ENCODE measurements around the gene AFMID. TPM values are rescaled to one million over a fixed set of nuclear protein-coding genes. Genes with fewer than 3 reads are reported as not detected.

The AFMID gene
- total RNA-seq, 1 donor from 2014 or later, result 95.6 TPM

DNA sequence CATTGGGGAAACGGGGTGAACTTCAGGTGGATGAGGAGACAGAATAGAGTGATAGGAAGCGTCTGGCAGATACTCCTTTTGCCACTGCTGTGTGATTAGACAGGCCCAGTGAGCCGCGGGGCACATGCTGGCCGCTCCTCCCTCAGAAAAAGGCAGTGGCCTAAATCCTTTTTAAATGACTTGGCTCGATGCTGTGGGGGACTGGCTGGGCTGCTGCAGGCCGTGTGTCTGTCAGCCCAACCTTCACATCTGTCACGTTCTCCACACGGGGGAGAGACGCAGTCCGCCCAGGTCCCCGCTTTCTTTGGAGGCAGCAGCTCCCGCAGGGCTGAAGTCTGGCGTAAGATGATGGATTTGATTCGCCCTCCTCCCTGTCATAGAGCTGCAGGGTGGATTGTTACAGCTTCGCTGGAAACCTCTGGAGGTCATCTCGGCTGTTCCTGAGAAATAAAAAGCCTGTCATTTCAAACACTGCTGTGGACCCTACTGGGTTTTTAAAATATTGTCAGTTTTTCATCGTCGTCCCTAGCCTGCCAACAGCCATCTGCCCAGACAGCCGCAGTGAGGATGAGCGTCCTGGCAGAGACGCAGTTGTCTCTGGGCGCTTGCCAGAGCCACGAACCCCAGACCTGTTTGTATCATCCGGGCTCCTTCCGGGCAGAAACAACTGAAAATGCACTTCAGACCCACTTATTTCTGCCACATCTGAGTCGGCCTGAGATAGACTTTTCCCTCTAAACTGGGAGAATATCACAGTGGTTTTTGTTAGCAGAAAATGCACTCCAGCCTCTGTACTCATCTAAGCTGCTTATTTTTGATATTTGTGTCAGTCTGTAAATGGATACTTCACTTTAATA, 37.3 kb downstream of the AFMID start:
- no peak for DNase-seq

DNA sequence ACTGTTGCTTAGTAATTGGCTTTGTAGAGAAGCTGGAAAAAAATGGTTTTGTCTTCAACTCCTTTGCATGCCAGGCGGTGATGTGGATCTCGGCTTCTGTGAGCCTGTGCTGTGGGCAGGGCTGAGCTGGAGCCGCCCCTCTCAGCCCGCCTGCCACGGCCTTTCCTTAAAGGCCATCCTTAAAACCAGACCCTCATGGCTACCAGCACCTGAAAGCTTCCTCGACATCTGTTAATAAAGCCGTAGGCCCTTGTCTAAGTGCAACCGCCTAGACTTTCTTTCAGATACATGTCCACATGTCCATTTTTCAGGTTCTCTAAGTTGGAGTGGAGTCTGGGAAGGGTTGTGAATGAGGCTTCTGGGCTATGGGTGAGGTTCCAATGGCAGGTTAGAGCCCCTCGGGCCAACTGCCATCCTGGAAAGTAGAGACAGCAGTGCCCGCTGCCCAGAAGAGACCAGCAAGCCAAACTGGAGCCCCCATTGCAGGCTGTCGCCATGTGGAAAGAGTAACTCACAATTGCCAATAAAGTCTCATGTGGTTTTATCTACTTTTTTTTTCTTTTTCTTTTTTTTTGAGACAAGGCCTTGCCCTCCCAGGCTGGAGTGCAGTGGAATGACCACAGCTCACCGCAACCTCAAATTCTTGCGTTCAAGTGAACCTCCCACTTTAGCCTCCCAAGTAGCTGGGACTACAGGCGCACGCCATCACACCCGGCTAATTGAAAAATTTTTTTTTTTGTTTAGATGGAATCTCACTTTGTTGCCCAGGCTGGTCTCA, 38.1 kb downstream of the AFMID start:
- DNase-seq, result no peak

DNA sequence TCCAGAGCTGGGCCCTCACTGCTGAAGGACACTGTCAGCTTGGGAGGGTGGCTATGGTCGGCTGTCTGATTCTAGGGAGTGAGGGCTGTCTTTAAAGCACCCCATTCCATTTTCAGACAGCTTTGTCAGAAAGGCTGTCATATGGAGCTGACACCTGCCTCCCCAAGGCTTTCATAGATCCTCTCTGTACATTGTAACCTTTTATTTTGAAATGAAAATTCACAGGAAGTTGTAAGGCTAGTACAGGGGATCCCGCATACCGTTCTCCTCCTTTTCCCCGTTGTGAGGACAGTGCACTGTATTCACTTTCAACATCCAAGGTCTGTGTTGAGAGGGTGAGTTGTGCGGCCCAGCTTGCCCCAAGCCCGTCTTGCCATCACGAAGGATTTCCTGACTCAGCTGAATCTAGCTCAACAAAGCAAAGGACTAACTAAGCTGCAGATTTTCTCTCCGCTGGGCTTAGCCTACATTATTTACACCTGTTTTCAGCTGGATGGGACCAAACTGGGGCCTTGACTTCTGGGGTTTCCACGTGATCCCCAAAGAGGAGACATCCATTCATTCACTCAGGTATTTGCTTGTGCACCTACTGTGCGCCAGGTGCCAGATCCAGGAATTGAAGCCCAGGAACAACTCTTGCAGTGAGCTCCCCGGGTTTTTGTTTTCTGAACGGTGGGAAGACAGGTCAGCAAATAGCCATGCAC, 39.0 kb downstream of the AFMID start:
- DNase-seq, result peak; percentile 20

DNA sequence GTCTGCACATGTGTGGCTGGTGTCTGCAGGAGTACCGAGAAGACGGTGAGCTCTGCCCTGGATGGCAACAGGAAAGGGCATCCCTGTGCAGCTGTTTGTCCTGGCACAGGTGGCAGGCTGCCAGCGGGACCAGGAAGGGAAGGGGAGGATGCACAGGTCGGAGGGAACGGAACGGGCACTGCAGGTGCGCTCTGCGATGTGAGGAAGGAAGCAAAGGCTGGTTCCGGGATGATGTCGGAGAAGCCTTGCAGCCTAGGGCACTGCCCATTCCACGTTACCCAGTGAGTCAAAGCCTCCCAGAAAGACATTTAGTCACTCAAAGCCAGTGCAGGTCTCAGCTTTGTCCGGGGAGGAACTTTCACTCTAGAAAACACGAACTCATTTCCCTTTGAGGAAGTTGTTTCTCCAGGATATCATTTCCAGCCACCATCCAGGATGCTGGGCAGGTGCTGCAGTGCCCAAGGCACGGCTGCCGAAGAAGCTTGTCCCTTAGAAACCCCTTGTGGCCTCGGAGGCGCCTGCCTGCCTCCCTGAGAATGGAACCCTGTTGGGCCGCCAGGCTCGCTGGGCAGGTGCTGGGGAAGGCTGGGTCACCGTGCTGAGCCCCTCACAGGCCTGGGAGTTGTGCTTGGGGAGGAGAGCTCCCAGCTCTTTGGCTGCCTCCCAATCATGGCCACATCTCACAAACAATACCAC, 39.7 kb downstream of the AFMID start:
- peak; percentile 67 for DNase-seq

DNA sequence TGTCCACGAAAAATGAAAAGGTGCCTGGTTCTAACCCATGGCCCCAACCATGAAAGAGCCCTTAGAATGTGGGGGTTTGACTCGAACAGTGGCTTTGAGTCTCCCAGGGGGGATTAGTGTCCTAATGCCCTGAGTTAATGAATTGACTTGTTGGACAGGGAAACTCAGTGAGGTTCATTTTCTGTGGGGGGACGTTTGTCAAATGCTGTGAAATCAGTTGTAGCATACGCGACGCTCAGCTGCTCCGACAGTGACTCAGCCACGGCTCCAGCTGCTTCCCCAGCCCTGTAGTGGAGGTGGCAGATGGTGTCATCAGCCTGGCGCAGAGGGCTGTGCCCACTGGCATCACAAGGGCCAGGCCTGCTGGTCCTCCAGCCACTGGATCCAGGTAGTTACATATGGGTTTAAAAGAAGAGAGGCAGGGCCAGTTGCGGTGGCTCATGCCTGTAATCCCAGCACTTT, 40.3 kb downstream of the AFMID start:
- peak; percentile 52 for DNase-seq

DNA sequence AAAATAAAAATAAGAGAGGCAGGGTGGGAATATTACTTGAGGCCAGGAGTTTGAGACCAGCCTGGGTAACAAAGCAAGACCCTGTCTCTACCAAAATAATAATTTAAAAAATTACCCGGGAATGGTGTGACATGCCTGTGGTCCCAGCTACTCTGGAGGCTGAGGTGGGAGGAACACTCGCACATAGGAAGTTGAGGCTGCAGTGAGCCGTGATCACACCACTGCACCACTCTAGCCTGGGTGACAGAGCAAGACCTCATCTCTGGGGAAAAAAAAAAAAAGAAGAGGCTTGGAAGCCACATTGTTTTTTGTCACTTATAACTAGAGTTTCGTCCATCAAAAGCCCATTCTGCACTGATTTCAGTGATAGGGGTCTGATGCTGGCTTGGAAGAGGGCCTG, 41.0 kb downstream of the AFMID start:
- DNase-seq, result no peak

DNA sequence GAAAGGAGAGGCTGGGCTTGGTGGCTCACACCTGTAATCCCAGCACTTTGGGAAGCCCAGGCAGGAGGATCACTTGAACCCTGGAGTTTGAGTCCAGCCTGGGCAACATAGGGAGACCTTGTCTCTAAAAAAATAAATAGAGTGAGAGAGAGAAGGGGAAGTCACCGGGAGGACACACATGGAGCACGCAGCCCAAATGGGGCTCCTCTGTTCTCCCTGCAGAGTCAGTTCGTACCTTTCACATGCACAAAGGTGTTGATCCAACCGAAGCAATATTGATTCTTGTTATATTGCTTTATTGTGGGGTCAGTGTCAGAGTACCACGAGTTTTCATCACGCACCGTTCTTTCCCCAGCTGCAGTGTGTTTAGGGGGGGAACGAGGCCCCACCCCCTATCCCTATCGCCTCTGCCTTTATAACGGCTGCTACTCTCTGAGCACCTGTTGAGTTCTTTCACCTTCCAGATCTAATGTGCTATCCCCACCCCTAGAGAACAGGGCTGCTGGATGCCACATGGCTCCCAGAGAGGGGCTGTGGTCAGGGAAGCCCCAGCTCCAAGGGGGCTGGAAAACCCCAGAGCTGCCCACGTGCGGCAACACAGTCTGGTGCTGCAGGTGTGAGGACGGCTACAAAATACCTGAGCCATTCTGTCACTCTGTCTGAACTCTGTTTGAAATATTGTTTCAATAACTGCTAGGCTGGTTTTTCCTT, 43.2 kb downstream of the AFMID start:
- DNase-seq, result no peak

DNA sequence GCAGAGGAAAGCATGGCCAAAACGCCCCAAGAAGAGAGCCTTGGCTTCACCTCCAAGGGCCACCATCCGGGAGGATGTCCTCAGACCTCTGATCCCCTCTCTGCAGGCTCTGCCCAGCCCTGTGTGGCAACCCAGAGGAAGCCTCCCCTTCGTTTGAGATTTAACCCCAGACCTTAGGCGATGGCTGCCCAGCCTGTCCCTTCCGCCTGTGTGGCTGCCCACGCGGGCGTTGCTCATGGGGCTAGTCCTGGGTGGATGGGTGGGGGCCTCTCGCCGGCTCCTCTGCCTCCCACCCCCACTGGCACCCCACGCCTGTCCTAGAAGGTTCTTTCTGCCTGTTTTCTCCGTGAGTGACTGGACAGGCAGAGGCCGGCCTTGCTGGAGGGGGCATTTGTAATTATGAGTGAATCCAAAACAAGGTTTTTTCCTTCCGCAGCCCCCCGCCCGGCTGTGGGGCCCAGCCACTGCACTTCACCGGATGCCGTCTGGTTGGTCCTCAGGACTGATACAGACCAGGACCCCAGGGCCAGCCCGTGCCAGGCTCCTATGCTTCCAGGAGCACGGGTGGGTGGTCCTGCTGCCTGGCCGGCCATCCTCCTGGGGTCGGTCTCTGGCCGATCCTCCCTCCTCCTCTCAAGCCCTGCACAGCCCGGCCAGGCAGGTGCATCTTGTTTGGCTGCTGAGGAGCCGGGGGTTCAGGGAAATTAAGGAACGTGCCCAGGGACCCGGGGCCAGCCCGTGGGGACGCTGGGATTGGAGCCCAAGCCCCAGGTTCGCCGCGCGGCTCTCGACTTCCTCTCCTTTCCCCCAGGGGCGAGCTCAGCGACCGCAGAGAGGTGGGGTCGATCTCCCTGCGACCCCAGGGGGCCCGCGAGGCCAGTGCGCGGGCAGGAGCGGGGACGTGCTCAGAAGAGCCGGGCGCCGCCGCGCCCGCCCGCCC, 44.1 kb downstream of the AFMID start, which contains the start of gene TMEM235:
Gene TMEM235, plus strand, starts transcription at position 636 of the 940 bp plus-strand sequence. CDS start 393 bp downstream, outside the sequence.
- DNase-seq, result no peak

DNA sequence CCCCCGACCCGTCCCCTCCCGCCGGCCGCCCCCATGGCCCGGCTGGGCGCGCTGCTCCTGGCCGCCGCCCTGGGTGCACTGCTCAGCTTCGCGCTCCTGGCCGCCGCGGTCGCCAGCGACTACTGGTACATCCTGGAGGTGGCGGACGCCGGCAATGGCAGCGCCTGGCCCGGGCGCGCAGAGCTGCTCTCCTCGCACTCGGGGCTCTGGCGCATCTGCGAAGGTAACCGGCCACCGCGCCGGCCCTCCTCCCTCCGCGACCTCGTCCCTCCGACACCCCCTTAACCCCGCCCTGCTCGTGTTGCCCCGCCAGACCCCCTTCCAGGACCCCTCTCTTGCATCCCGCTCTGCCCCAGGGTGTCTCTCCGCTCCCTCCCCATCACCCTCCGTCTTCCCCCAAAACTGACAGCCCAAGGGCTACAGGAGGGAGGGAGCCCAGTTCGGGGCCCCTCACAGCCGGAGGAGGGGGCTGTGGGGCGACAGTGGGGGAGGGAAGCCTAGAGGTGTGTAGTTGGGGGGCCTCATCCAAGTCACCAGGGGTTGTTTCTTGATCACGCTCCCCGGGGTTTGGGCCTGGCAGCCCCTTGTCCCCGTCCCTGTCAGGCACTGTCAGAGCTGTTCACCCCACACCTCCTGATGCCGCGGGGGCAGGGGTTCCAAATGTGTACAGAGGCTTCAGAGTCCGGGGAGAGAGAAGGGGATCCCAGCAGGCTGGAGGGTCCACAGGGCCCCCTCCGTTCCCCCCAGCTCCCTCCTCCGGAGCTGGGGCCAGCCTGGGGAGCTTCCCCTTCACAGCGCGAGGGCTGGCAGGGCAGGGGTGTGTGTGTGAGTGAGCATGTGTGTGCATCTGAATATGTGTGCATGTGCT, 45.1 kb downstream of the AFMID start:
- DNase-seq, result peak; percentile 32

DNA sequence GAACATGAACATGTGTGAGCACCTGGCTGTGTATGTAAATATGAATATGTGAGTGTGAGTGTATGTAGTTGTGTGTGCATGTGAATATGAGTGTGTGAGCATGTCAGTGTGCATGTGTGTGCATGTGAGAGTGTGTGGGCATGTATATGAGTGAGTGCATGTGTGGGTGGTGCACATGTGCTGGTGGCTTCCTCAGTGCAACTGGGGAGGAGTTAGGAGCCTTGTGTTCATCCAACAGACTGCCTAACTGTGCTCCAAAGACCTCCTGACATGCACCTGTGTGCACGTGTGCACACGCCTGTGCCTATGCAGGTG, 45.7 kb downstream of the AFMID start:
- no peak for DNase-seq

DNA sequence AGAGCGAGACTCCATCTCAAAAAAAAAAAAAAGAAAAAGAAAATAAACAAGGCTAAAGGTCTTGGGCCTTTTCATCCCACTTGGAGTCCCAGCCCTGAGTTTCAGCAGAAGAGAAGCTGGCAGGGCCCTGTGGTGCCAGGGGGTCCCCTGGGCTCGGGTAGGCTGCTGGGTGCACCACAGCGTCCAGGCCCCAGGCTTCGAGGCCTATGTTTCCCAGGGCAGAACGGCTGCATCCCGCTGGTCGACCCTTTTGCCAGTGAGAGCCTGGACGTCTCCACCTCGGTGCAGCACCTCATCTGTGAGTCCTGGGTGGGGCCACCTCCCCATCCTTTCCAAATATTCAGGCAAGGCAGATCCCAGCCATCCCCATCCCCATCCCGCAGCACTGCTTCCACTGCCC, 46.5 kb downstream of the AFMID start:
- DNase-seq, result no peak

DNA sequence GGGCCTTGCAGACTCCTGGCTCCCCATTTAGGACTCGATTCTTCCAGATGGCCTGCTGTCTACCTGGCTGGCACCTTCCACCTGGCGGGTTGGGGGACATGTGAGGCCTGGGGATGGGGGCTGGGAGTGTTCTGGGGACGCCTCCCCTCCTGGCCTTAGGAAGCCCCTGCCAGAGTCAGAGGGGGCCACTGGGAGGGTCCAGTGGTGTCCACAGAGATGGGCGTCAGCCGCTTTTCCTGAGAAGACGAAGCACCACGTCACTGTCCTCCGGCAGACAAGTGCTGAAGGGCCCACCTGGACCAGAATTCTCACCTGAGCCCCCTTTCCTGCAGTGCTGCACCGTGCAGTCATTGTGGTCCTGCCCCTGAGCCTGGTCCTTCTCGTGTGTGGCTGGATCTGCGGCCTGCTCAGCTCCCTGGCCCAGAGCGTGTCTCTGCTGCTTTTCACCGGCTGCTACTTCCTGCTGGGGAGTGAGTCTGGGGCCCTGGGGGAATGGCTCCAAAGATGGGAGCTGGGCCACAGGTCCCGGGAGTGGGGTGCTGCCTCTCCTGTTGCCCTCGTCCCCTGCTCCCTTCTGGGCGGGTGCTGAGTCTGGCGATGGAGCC, 47.2 kb downstream of the AFMID start:
- DNase-seq, result no peak

DNA sequence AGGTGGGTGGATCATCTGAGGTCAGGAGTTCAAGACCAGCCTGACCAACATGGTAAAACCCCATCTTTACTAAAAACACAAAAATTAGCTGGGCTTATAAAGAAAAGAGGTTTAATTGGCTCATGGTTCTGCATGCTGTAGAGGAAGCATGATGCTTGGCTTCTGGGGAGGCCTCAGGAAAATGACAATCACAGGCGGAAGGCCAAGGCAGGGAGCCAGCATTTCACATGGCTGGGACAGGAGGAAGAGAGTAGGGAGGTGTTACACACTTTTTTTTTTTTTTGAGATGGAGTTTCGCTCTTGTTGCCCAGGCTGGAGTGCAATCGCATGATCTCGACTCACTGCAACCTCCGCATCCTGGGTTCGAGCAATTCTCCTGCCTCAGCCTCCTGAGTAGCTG, 47.9 kb downstream of the AFMID start:
- DNase-seq, result peak; percentile 76

DNA sequence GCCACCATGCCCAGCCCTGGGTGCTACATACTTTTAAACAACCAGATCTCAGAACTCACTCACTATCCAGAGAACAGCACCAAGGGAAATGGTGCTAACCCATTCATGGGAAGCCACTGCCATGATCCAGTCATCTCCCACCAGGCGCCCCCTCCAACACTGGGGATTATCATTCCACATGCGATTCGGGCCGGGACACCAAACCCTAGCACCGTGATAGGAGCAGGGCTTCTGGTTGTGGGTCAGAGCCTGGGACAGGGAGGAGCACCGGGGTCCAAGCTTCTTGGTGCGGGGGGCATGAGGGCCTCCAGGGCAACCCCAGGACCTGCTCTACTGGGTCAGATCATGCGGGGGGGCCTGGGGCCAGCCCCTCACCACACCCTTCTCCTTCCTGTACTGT, 48.7 kb downstream of the AFMID start:
- no peak for DNase-seq

DNA sequence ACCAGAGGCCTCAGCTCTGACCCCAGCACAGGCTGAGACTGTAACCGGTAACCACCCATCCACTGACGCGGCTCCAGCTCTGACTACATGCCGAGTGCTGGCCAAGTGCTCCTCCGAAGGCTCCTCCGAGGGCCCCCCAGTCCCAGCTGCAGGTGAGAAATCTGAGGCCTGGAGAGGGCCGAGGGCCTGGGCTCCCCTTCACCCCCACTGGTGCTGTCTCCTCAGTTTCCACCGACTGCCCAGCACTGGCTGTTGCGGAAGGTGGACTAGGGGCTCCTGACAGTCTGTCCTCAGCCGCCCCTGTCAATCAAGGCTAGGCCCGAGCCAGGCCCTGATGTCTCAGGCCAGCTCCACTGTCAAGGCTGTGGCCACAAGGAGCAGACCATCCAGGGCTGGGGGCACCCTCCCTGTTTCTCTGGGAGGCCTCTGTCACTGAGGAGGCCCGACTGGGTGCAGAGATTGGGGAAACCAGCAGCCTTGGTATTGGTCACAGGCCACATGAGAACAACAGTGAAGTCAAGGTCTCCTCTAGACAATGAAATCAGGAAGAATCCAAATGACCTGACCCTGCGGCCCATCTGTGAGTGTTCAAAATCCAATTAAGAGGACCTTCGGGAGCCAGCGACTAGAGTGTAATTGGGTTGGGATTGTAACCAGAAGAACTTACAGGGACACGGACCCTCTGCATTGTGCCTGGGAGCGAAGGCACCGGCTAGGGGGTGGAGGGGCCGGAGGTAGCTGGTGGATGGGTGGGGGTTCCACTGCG, 49.4 kb downstream of the AFMID start:
- no peak for DNase-seq

DNA sequence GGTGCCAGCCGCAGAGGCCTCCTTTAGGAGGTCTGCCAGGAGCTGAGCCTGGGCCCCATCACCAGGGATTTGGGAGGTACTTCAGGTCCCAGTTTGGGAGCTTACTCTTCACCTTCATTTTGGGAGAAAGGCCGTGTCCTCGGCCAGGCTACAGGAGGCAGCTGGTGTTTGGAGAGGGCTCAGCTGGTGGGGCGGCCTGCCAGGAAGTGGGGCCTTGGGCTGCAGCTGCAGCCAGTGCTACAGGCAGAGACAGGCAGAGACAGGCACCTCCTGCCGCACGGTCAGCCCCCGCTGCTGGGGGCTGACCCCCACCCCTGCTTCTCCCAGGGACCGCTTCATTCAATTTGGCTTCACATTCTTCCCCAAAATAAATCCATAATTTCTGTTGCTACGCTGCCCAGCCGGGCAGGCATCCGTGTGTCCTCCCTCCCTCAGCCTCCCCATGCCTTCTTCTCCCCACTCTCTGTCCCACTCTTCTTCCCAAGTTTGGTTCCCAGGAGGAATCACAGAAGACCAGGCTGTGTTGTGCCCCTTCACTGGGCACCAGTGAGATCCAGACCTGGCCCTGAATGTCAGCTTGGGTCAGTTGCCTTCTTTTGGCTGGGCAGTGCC, 50.3 kb downstream of the AFMID start:
- no peak for DNase-seq

DNA sequence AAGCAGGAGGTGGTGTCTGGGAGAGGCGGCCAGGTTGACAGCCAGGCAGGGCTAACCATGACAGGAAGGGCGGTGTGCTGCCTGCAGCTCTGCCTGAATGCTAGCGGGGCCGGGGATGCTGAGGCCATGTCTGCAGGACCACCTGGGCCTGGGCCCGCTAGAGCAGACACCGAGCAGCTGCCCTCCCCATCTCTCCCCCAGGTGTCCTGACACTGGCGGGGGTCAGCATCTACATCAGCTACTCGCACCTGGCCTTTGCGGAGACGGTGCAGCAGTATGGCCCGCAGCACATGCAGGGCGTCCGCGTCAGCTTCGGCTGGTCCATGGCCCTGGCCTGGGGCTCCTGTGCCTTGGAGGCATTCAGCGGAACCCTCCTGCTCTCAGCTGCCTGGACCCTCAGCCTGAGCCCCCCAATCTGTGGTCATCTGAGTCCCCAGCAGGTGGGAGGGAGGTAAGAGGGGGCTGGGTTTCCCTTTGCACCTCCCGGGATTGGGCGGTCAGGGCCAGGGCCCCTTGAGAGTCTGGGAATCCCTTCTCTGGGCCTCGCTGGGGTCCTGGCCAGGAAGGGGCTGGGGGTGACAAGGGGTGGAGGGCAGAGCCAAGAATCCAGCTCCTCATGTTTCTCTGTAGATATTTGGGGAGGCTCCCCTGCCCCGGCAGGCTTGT, 51.8 kb downstream of the AFMID start:
- DNase-seq, result no peak
